Measurements from ENCODE around the gene NID2.

Gene NID2

GRCh38 chr14:52026017-52026660 lies 42.7 kb downstream of the NID2 start:
- no peak for DNase-seq (ENCODE audit: insufficient read length, low spot score)
- TF ChIP-seq CTCF (IDR thresholded peaks at IDR 0.05; ENCODE audit: insufficient read depth, missing control alignments), result no peak
- FAIRE-seq, result no peak

- DNase-seq (ENCODE audit: insufficient read length, low spot score), result no peak
- TF ChIP-seq CTCF (IDR thresholded peaks at IDR 0.05; ENCODE audit: insufficient read depth, missing control alignments), result no peak
- FAIRE-seq, result no peak
Observed at GRCh38 chr14:52025310-52025709, 43.5 kb downstream of the NID2 start.

GRCh38 chr14:52023518-52023917 lies 45.3 kb downstream of the NID2 start:
- DNase-seq (ENCODE audit: insufficient read length, low spot score) (no peak), FAIRE-seq (no peak)
- no peak for TF ChIP-seq CTCF (IDR thresholded peaks at IDR 0.05; ENCODE audit: insufficient read depth, missing control alignments)

GRCh38 chr14:52021957-52022600 lies 46.8 kb downstream of the NID2 start:
- FAIRE-seq (no peak), DNase-seq (ENCODE audit: insufficient read length, low spot score) (no peak)
- no peak for TF ChIP-seq CTCF (IDR thresholded peaks at IDR 0.05; ENCODE audit: insufficient read depth, missing control alignments)

- TF ChIP-seq CTCF (IDR thresholded peaks at IDR 0.05; ENCODE audit: insufficient read depth, missing control alignments), result no peak
- no peak for FAIRE-seq
- no peak for DNase-seq (ENCODE audit: insufficient read length, low spot score)
Observed at GRCh38 chr14:52020866-52021717, 47.8 kb downstream of the NID2 start.

- TF ChIP-seq CTCF (IDR thresholded peaks at IDR 0.05; ENCODE audit: insufficient read depth, missing control alignments), result no peak
- FAIRE-seq (no peak), DNase-seq (ENCODE audit: insufficient read length, low spot score) (no peak)
Observed at GRCh38 chr14:52020161-52020714, 48.6 kb downstream of the NID2 start.

Data from D721Med (cell line).